GM19025 (cell line): ENCODE data around the gene HRH3.

Experiments
- ATAC-seq: cut with Tn5 transposase; IDR thresholded peaks from one replicate; pipeline ENCODE4 v1.9.1; 2021; ENCODE audit warnings: mild to moderate bottlenecking, low read depth, moderate library complexity; ENCODE audit not compliant: unreplicated experiment

The HRH3 gene

GRCh38 chr20:62219992-62220665 is at the start of gene HRH3:
TSS of gene HRH3 (minus strand) at chr20:62220278. CDS start at chr20:62219970, 308 bp downstream.
- no peak for ATAC-seq

GRCh38 chr20:62269871-62270270 is 49.8 kb upstream of the HRH3 start:
- no peak for ATAC-seq

GRCh38 chr20:62269378-62269777 is 49.3 kb upstream of the HRH3 start:
- no peak for ATAC-seq

- no peak for ATAC-seq
Measured at GRCh38 chr20:62268228-62268900, 48.3 kb upstream of the HRH3 start.

- no peak for ATAC-seq
Measured at GRCh38 chr20:62267543-62267942, 47.5 kb upstream of the HRH3 start.

- ATAC-seq, result no peak
Measured at GRCh38 chr20:62266851-62267250, 46.8 kb upstream of the HRH3 start.

- ATAC-seq, result no peak
Measured at GRCh38 chr20:62266340-62266739, 46.3 kb upstream of the HRH3 start.

- no peak for ATAC-seq
Measured at GRCh38 chr20:62265365-62265764, 45.3 kb upstream of the HRH3 start.

GRCh38 chr20:62263396-62263795 is 43.3 kb upstream of the HRH3 start:
- no peak for ATAC-seq

GRCh38 chr20:62262064-62262463 is 42.0 kb upstream of the HRH3 start:
- ATAC-seq, result no peak

GRCh38 chr20:62259294-62259565 is 39.2 kb upstream of the HRH3 start:
- ATAC-seq, result no peak

- no peak for ATAC-seq
Measured at GRCh38 chr20:62258499-62259293, 38.6 kb upstream of the HRH3 start.

GRCh38 chr20:62255976-62256375 is 35.9 kb upstream of the HRH3 start:
- ATAC-seq, result no peak

- no peak for ATAC-seq
Measured at GRCh38 chr20:62254021-62254724, 34.1 kb upstream of the HRH3 start.

GRCh38 chr20:62253398-62253797 is 33.3 kb upstream of the HRH3 start:
- no peak for ATAC-seq

- no peak for ATAC-seq
Measured at GRCh38 chr20:62252342-62252966, 32.4 kb upstream of the HRH3 start.

- ATAC-seq, result no peak
Measured at GRCh38 chr20:62248890-62249560, 28.9 kb upstream of the HRH3 start.

- ATAC-seq, result no peak
Measured at GRCh38 chr20:62246872-62247652, 27.0 kb upstream of the HRH3 start.

GRCh38 chr20:62246431-62246830 is 26.4 kb upstream of the HRH3 start:
- ATAC-seq, result no peak
